ENCODE results near the gene RANBP17. TPM values are rescaled to one million over a fixed set of nuclear protein-coding genes. Genes with fewer than 3 reads are reported as not detected.

Gene RANBP17
- total and polyA plus RNA-seq, 9 of the 15 experiments (the other 6 are each of a cell fraction or from before 2014, with no cell fraction given) = not detected

DNA sequence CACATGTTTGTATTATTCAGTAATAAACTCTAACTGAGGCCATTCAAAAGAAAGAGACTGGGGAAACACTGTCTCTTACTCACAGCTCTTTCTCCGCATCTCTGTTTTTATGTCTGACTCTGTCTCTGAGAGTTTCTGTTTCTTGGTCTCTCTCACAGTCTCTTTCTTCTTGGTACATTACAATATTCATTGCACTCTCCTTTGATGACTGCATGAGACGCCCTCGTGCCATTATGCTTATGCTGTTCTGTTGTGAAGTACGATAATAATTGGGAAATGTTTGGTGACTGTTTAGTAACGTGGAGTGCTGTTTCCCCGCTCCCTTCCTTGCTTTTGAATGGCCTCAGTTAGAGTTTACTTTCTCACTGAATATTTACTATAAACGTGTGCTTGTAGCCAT lies 421.9 kb downstream of the RANBP17 start (continued):
- TF ChIP-seq HDAC6 (IDR thresholded peaks at IDR 0.05; ENCODE audit: low read depth, low read length) (no peak), ZNF586 (CRISPR knock-in tag; conservative IDR thresholded peaks at IDR 0.05) (no peak), XRCC4 (IDR thresholded peaks at IDR 0.05; ENCODE audit: extremely low read depth, insufficient read depth, insufficient read length) (no peak), ZNF41 (CRISPR knock-in tag; conservative IDR thresholded peaks at IDR 0.05) (no peak)

DNA sequence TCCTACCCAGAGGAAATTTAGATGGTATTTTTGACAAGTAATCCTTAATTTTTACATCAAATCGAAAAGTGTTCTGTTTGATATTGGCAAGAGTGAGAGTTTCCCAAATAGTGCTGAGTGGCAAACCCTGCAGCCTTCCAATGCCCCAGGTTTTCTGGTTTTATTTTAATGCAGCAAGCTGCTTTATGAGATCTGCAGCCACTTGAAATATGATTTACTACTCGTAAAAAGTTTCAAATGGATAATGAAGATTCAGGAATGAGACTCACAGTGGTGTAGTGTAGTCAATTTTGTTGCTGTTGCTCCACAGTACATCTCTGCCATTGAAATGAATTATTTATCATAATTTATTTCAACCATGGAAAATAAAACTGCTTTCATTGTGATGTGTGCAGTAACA lies 423.6 kb downstream of the RANBP17 start:
- Histone ChIP-seq H3K9me1 (ENCODE audit: control insufficient read depth, insufficient read depth, low read length) (no peaks in the 10 kb centered on the region), H4K20me1 (replicated peaks; ENCODE audit: control insufficient read depth, insufficient read depth, low read length) (no peaks in the 10 kb centered on the region), H3K79me2 (ENCODE audit: control insufficient read depth, insufficient read depth, low read length) (no peaks in the 10 kb centered on the region), H3K36me3 (ENCODE audit: control insufficient read depth, insufficient read depth, low read length) (no peaks in the 10 kb centered on the region), H3K4me1 (replicated peaks in 1 of 2; ENCODE audit: control insufficient read depth in 2 of 2, insufficient read depth in 2 of 2, low read length in 2 of 2) (no peaks in the 10 kb centered on the region), H3K4me2 (ENCODE audit: insufficient read depth, low read length) (no peak overlapping the region), H3K9ac (ENCODE audit: insufficient read depth in 1 of 2, low read depth in 2 of 2, low read length in 2 of 2) (no peak overlapping the region), H3K9me3 (replicated peaks; ENCODE audit: control insufficient read depth, insufficient read depth, low read depth, low read length) (no peaks in the 10 kb centered on the region), H2AFZ (ENCODE audit: low read depth, low read length) (no peak overlapping the region), H3K27me3 (ENCODE audit: control insufficient read depth in 2 of 2, insufficient read depth in 2 of 2, low read length in 2 of 2) (no peaks in the 10 kb centered on the region), H3K27ac (ENCODE audit: extremely low read depth, low read depth, low read length) (no peak overlapping the region), H3K4me3 (no peak overlapping the region)
- 0% methylated on average over 2 of the region's 2 CpGs for WGBS (ENCODE audit: insufficient coverage, low coverage, missing lambda C conversion rate)
- in situ Hi-C loops (cut with MboI) (no loop called here), intact Hi-C loops (cut with micrococcal nuclease) (no loop called here)
- DNase-seq (ENCODE audit: extremely low read depth in 1 of 4, low spot score in 3 of 4) = no peak
- BruUV-seq (replicated peaks) = no TSS peak
- ChIA-PET POLR2A (no interaction called here), CTCF (ENCODE audit: low intra/inter-chr PET ratio) (no interaction called here)
- ATAC-seq = no peak
- TF ChIP-seq PHTF2 (CRISPR knock-in tag; IDR thresholded peaks at IDR 0.05) (no peak), SP1 (CRISPR knock-in tag; IDR thresholded peaks at IDR 0.05) (no peak), ZNF445 (CRISPR knock-in tag; IDR thresholded peaks at IDR 0.05; ENCODE audit: low read depth) (no peak), RHOXF2B (CRISPR knock-in tag; conservative IDR thresholded peaks at IDR 0.05) (no peak), JUN (IDR thresholded peaks at IDR 0.05; ENCODE audit: borderline replicate concordance, low read depth, low read length) (no peak), JUN (CRISPR knock-in tag; IDR thresholded peaks at IDR 0.05; ENCODE audit: borderline replicate concordance) (no peak)
- TF ChIP-seq, protein P1, sequence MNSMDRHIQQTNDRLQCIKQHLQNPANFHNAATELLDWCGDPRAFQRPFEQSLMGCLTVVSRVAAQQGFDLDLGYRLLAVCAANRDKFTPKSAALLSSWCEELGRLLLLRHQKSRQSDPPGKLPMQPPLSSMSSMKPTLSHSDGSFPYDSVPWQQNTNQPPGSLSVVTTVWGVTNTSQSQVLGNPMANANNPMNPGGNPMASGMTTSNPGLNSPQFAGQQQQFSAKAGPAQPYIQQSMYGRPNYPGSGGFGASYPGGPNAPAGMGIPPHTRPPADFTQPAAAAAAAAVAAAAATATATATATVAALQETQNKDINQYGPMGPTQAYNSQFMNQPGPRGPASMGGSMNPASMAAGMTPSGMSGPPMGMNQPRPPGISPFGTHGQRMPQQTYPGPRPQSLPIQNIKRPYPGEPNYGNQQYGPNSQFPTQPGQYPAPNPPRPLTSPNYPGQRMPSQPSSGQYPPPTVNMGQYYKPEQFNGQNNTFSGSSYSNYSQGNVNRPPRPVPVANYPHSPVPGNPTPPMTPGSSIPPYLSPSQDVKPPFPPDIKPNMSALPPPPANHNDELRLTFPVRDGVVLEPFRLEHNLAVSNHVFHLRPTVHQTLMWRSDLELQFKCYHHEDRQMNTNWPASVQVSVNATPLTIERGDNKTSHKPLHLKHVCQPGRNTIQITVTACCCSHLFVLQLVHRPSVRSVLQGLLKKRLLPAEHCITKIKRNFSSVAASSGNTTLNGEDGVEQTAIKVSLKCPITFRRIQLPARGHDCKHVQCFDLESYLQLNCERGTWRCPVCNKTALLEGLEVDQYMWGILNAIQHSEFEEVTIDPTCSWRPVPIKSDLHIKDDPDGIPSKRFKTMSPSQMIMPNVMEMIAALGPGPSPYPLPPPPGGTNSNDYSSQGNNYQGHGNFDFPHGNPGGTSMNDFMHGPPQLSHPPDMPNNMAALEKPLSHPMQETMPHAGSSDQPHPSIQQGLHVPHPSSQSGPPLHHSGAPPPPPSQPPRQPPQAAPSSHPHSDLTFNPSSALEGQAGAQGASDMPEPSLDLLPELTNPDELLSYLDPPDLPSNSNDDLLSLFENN (IDR thresholded peaks at IDR 0.05; ENCODE audit: low read depth in 2 of 2, low read length in 2 of 2) = no peak
- FAIRE-seq = no peak

Data from K562 (cell line).